ENCODE data around the gene ARNT2. TPM values are rescaled to one million over a fixed set of nuclear protein-coding genes. Genes with fewer than 3 reads are reported as not detected.

ARNT2 gene
- total RNA-seq, 2 experiments from 2014 or later: not detected

- Histone ChIP-seq H3K4me1 (ENCODE audit: insufficient read depth, low read length, poor library complexity, severe bottlenecking) (no peaks in the 10 kb centered on the region), H3K79me2 (ENCODE audit: insufficient read depth, low read depth, low read length) (no peaks in the 10 kb centered on the region), H2AFZ (ENCODE audit: low read length) (no peak overlapping the region), H3K4me3 (ENCODE audit: low read depth, low read length, poor library complexity, severe bottlenecking) (no peak overlapping the region), H3K4me2 (ENCODE audit: low read length) (no peak overlapping the region), H3K36me3 (ENCODE audit: insufficient read depth, low read length) (no peaks in the 10 kb centered on the region), H3K9me2 (ENCODE audit: insufficient read depth, low read length) (no peaks in the 10 kb centered on the region), H4K20me1 (ENCODE audit: insufficient read depth, low read length) (no peaks in the 10 kb centered on the region), H3K9me3 (ENCODE audit: low read length) (no peaks in the 10 kb centered on the region), H3K27ac (ENCODE audit: low read depth, low read length, poor library complexity, severe bottlenecking) (no peak overlapping the region)
- no peak for DNase-seq (ENCODE audit: low spot score)
- ChIA-PET POLR2A (no interaction called here), CTCF (ENCODE audit: unreplicated experiment) (no interaction called here)
- no peak for TF ChIP-seq EZH2phosphoT487 (IDR thresholded peaks at IDR 0.05; ENCODE audit: borderline replicate concordance, low read depth, low read length)
- TF ChIP-seq CTCF (conservative IDR thresholded peaks at IDR 0.05; ENCODE audit: low read length): no peak
- intact Hi-C loops (cut with micrococcal nuclease; ENCODE audit: unreplicated experiment): no loop called here
- BruUV-seq (replicated peaks): no TSS peak
Measured at GRCh38 chr15:80462111-80462510, 57.9 kb downstream of the ARNT2 start.

GRCh38 chr15:80462836-80463512 lies 58.8 kb downstream of the ARNT2 start:
- Histone ChIP-seq H3K9me3 (ENCODE audit: low read length) (no peaks in the 10 kb centered on the region), H2AFZ (ENCODE audit: low read length) (no peak overlapping the region), H3K4me3 (ENCODE audit: low read depth, low read length, poor library complexity, severe bottlenecking) (no peak overlapping the region), H3K36me3 (ENCODE audit: insufficient read depth, low read length) (no peaks in the 10 kb centered on the region), H3K27ac (ENCODE audit: low read depth, low read length, poor library complexity, severe bottlenecking) (no peak overlapping the region), H4K20me1 (ENCODE audit: insufficient read depth, low read length) (no peaks in the 10 kb centered on the region), H3K9me2 (ENCODE audit: insufficient read depth, low read length) (no peaks in the 10 kb centered on the region), H3K4me1 (ENCODE audit: insufficient read depth, low read length, poor library complexity, severe bottlenecking) (no peaks in the 10 kb centered on the region), H3K79me2 (ENCODE audit: insufficient read depth, low read depth, low read length) (no peaks in the 10 kb centered on the region), H3K4me2 (ENCODE audit: low read length) (no peak overlapping the region)
- ChIA-PET CTCF (ENCODE audit: unreplicated experiment) (no interaction called here), POLR2A (no interaction called here)
- no peak for DNase-seq (ENCODE audit: low spot score)
- BruUV-seq (replicated peaks): no TSS peak
- intact Hi-C loops (cut with micrococcal nuclease; ENCODE audit: unreplicated experiment): no loop called here
- TF ChIP-seq CTCF (conservative IDR thresholded peaks at IDR 0.05; ENCODE audit: low read length): no peak
- TF ChIP-seq EZH2phosphoT487 (IDR thresholded peaks at IDR 0.05; ENCODE audit: borderline replicate concordance, low read depth, low read length): no peak

GRCh38 chr15:80464951-80465625 lies 60.9 kb downstream of the ARNT2 start:
- ChIA-PET CTCF (ENCODE audit: unreplicated experiment) (no interaction called here), POLR2A (interaction anchor here (0.7 kb wide), 1 partner anchor 682 kb away, joined by 3 read pairs; no protein-coding TSS in a partner anchor)
- DNase-seq (ENCODE audit: low spot score): no peak

More at GRCh38 chr15:80464951-80465625, 60.9 kb downstream of the ARNT2 start:
- Histone ChIP-seq H3K4me3 (ENCODE audit: low read depth, low read length, poor library complexity, severe bottlenecking) (no peak overlapping the region), H3K4me2 (ENCODE audit: low read length) (no peak overlapping the region), H4K20me1 (ENCODE audit: insufficient read depth, low read length) (no peaks in the 10 kb centered on the region), H2AFZ (ENCODE audit: low read length) (no peak overlapping the region), H3K36me3 (ENCODE audit: insufficient read depth, low read length) (no peaks in the 10 kb centered on the region), H3K9me3 (ENCODE audit: low read length) (no peaks in the 10 kb centered on the region), H3K4me1 (ENCODE audit: insufficient read depth, low read length, poor library complexity, severe bottlenecking) (no peaks in the 10 kb centered on the region), H3K27ac (ENCODE audit: low read depth, low read length, poor library complexity, severe bottlenecking) (no peak overlapping the region), H3K9me2 (ENCODE audit: insufficient read depth, low read length) (no peaks in the 10 kb centered on the region), H3K79me2 (ENCODE audit: insufficient read depth, low read depth, low read length) (no peaks in the 10 kb centered on the region)
- intact Hi-C loops (cut with micrococcal nuclease; ENCODE audit: unreplicated experiment): no loop called here
- TF ChIP-seq CTCF (conservative IDR thresholded peaks at IDR 0.05; ENCODE audit: low read length) (no peak), EZH2phosphoT487 (IDR thresholded peaks at IDR 0.05; ENCODE audit: borderline replicate concordance, low read depth, low read length) (no peak)
- no TSS peak for BruUV-seq (replicated peaks)

Measured in OCI-LY7 (cell line).